Measurements from ENCODE around the gene EVA1C.

- TF ChIP-seq CTCF (optimal IDR thresholded peaks at IDR 0.05 in 1 of 3, IDR thresholded peaks at IDR 0.05 in 1 of 3, conservative IDR thresholded peaks at IDR 0.05 in 1 of 3; ENCODE audit: extremely low read depth in 1 of 3, insufficient read depth in 2 of 3, low read length in 3 of 3) (no peak), EZH2 (IDR thresholded peaks at IDR 0.05; ENCODE audit: low read length) (no peak)
Measured at GRCh38 chr21:32545948-32546441, 133.5 kb downstream of the EVA1C start.

All from keratinocyte (primary cell).